Hypothalamus (tissue), 51 donors: ENCODE results near the gene MFSD1.
A peak's percentile ranks its signal among the peaks of the same experiment; 100 is the strongest.

ENCODE experiments used
- DNase-seq, 51 donors: peaks; one replicate each; lab custom pipeline; 2025; lab: John Stamatoyannopoulos, UW

Gene MFSD1

GRCh38 chr3:158808697-158809096 lies 6.8 kb downstream of the MFSD1 start:
- no peak for DNase-seq

DNA sequence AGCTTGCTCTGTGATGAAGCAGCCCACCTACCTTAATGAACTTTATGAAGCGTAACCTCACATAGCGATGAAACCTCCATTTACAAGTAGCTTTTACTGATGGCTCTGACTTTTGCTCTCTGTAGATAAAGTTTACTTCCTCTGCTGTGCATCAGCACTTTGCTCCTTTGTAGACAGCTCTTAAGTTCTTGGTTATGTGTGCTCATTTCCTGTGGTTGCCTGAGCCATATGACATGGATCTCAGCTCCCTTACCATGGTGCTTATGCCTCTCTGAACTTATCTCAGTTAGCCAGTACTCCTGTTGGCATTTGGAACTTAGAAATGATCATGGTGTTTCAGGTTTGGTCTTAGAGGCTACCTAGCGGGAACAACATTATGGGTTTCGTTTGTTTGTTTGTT lies 7.8 kb downstream of the MFSD1 start:
- no peak for DNase-seq

- no peak for DNase-seq
These were observed 9.2 kb downstream of the MFSD1 start for GRCh38 chr3:158810823-158811724.

- no peak for DNase-seq
These were observed 17.4 kb downstream of the MFSD1 start for GRCh38 chr3:158819282-158819681.

DNA sequence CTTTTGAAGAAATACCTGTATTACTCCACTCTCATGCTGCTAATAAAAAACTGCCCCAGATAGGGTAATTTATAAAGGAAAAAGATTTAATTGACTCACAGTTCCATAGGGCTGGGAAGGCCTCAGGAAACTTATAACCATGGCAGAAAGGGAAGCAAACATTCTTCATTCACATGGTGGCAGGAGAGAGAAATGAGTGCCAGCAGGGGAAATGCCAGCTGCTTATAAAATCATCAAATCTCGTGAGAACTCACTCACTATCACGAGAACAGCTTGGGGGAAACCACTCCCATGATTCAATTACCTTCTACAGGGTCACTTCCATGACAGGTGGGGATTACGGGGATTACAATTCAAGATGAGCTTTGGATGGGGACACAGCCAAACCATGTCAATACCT lies 18.7 kb downstream of the MFSD1 start:
- DNase-seq = no peak

DNA sequence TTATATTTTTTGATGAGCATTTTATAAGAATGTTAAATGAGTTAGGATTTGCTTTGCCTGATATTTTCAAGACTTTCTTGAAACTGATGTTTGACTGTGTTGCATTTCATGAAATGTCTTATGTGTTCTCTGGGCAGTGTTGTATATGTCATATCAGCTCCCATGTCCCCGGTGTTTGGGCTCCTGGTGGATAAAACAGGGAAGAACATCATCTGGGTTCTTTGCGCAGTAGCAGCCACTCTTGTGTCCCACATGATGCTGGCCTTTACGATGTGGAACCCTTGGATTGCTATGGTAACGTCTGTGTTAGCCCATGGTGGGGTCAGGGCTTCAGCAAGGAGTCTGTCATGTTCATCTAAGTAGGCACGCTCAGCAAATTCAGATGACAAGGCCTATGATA lies 20.0 kb downstream of the MFSD1 start:
- DNase-seq = no peak

GRCh38 chr3:158823426-158823825 lies 21.6 kb downstream of the MFSD1 start:
- no peak for DNase-seq

DNA sequence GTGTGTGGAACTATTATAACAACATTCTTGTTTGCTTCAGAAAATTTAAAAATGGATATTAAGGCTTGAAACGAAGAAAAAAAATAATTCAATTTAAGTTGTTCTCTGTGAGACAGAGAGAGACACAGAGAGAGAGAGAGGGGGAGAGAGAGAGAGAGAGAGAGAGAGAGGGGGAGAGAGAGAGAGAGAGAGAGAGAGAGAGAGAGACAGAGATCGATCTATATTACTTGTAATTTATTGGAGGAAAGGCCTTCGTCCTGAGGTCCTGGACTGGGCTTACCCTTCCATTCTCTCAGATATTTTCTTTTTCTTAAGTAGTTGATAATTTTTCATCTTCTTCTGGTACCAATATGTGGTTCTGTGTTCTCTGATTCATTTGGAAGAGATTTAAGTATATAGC lies 25.9 kb downstream of the MFSD1 start:
- no peak for DNase-seq

GRCh38 chr3:158830391-158830790 lies 28.5 kb downstream of the MFSD1 start:
- DNase-seq = no peak

- no peak for DNase-seq
These were observed 30.0 kb downstream of the MFSD1 start for GRCh38 chr3:158831861-158832260.

DNA sequence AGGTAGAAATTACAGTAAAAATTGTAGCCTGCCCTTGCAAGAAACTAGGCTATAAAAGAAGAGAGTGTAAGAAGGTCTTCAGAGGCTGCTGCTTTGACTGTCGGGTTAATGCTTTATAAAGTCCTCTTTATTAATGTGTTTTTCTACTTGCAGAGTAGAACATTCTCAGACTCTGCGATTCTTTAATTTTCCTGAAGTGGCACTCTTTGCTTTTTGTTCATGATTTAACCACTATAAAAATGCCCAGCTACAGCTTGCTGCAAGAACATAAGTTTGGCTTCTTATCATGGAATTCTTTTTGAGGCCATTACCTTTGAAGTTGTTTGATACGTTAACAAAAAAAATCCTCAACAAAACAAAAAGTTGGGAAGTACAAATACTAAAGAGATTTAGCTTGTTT lies 33.8 kb downstream of the MFSD1 start:
- no peak for DNase-seq

DNA sequence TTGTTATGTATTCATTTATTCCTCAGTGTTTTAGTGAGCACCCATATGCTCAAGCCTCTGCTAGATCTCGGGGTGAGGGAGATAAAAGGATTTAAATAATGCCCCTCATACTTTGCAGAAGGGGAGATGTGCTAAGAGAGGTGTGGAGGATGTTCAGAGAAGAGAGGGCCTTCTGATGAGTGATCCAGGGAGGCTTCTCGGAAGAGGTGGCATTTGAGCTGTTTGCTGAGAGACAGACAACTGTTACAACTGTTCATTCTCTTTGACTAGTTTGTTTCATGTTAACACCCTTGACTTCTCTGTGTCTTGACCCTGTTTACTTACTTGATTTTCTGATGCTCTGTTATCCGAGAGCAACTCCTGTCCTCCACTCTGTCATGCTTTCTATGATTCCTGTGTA lies 34.5 kb downstream of the MFSD1 start:
- DNase-seq = no peak

- no peak for DNase-seq
These were observed 35.4 kb downstream of the MFSD1 start for GRCh38 chr3:158837240-158837639.

- DNase-seq = no peak
These were observed 38.1 kb downstream of the MFSD1 start for GRCh38 chr3:158839966-158840365.

DNA sequence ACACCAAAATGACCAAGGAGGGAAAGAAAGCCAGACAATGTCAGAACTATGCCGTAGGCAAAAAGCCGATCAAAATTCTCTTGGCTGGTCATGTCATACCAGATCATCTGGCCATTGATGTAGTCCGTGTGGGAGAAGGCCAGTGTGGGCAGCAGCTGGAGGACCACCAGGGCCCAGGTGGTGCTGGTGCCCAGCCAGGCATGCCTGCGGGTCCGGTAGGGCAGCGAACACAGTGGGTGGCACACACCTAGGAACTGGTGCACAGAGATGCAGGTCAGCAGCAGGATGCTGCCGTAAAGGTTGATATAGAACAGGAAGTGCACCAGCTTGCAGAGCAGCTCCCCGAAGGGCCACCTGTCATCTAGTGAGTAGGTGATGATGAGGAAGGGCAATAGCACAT lies 39.5 kb downstream of the MFSD1 start:
- no peak for DNase-seq

DNA sequence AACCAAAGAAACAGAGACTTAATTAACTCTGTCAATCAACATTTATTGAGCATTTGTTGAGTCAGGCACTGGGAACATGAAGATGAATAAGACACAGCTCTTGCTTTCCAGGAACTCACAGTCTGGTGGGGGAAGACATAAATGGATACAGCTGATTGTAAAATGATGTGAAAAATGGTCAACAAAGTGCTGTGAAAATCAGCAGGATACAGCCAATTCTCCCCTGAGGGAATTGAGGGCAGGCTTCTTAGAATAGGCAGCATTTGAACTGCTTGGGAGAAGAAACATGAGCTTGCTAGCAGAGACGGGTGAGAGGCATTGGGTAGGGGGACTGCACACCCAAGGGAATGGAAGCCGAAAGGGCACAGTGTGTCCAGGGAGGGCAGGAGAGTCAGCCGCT lies 41.1 kb downstream of the MFSD1 start:
- DNase-seq = no peak

- DNase-seq = peak in 2 of 51 donors; percentile 4 to 23
These were observed 44.0 kb downstream of the MFSD1 start for GRCh38 chr3:158845765-158846350.

DNA sequence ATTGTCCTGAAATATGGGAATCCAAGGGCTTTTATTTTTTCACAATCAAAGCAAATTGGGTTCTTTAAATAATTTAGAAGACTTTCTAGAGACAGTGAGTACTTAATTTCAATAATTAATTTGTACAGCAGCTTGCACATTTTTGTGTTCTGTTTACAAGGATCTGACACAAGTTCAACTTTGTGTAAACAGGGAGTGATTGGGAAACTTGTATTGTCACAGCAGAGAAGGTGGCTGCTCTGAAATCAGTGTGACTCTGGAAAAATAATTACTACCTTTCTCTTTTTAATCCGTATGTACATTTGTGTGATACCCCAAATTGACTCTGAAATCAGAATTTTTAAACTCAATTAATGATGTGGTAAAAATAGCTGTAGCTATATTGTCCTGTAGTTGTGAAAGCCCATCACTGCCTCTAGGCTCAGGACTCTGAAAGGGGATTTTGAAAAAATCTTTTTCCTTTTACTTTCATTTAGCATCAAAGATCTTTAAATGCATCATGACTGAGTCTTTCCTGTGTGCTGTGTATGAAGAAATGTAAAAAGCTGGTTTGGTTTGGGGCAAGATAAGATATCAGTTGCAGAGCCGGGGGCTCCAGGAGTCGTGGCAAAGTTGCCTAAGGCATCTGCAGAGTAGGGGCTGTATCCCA lies 45.1 kb downstream of the MFSD1 start:
- no peak for DNase-seq

- DNase-seq = peak in 1 of 51 donors; percentile 35
These were observed 45.6 kb downstream of the MFSD1 start for GRCh38 chr3:158847452-158847821.

DNA sequence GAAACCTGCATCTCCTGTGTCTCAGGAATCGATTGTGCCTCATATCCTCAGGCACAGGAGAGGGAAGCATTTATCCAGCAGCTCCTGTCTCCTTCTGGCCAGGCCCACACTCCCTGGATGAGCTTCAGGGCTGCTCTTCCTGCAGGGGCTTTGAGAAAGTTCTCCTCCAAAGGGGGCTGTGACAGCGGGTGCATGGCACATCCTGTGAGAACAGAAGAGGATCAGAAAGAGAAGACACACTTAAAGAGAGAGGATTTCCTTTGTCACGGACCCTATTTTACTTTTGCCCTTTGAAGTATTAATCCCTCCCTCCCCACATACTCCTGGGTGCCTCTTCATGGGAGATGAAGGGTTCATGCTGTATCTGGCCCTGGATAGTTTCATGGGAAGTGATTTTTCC lies 46.0 kb downstream of the MFSD1 start:
- no peak for DNase-seq

- DNase-seq = no peak
These were observed 47.9 kb downstream of the MFSD1 start for GRCh38 chr3:158849757-158850156.

GRCh38 chr3:158859362-158859761 lies 57.5 kb downstream of the MFSD1 start:
- DNase-seq = no peak
